HG02759 (cell line): ENCODE data around the gene TMCC1.
A peak's percentile ranks its signal among the peaks of the same experiment; 100 is the strongest.
"Not testable (repeated sequence)": the region's sequence is repeated elsewhere in the genome, so short reads cannot be mapped to it uniquely, and the experiment has no call there.

ENCODE experiments used
- ATAC-seq: cut with Tn5 transposase; IDR thresholded peaks from one replicate; pipeline ENCODE4 v1.9.1; 2021; ENCODE audit warnings: mild to moderate bottlenecking, moderate library complexity; ENCODE audit not compliant: unreplicated experiment

Gene TMCC1

DNA sequence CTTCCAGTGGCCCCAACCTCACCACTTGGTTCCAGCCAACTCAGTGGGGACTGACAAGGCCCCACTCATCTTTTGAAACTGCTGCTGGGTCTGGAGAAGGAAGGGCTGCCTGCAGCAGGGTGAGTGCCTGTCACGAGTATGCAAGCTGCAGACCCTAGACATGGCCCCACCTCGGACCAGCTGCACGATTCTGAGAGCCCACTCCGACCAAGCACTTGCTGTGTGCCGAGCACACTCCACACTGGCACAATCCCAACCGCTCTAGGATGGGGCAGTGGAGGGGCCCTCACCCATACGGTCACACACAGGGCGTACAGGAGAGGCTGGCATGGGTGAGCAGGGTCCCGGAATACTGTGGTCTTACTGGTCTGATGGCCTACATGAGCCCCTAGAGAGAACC, 279.1 kb downstream of the TMCC1 start:
- ATAC-seq = no peak

DNA sequence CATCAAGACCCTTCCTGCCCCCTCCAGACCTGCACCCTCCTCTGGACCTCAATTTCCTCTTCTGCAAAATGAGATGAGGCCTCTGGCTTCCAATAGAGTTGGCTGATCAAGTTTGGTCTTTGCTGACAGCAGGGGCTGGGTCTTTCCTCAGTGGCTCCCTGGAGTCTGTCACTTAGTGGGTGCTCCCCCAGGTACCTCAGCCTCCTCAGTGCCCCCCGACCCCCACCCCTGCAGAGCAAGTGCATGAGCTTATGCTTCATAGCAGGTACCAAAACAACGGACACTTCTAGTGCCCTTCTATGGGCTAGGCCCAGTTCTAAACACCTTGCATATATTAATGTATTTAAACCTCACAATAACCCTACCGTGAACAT, 280.2 kb downstream of the TMCC1 start:
- ATAC-seq = no peak

DNA sequence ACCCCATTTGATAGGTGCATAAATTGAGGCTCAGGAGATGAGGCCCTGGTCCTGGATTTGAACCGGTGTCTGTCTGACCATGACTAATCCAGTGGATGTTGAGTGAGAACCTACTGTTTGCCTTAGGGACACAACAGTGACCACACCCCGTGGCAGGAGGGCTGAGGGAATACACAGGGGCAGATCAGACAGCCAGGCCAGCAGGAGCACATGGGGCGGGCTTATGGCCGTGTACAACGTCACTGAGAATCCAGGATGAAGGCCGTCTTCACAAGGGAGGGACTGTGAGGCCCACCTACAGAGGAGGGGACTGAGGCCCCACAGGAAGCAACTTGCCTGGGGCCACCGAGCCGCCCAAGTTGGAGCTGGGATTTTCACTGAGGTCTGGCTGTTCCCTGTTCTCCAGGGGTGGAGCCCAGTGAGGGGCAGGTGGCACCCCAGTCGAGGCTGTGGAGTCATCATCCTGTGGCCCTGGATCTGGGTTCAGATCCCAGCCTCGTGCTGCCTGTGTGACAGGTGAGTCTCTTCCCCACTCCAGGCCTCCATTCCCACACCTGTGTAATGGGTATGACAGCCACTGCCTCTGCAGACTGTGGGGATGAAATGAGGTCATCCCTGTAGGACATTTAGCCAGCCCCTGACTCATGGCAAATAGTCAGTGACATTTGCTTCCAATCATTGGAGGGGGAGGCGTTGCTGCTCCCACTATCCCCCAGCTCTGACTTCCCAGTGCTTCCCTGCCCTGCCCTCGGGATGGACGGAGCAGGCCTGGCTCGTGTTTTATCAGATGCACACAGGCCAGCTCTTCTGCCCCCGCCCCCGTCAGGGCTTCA, 280.8 kb downstream of the TMCC1 start:
- no peak for ATAC-seq

DNA sequence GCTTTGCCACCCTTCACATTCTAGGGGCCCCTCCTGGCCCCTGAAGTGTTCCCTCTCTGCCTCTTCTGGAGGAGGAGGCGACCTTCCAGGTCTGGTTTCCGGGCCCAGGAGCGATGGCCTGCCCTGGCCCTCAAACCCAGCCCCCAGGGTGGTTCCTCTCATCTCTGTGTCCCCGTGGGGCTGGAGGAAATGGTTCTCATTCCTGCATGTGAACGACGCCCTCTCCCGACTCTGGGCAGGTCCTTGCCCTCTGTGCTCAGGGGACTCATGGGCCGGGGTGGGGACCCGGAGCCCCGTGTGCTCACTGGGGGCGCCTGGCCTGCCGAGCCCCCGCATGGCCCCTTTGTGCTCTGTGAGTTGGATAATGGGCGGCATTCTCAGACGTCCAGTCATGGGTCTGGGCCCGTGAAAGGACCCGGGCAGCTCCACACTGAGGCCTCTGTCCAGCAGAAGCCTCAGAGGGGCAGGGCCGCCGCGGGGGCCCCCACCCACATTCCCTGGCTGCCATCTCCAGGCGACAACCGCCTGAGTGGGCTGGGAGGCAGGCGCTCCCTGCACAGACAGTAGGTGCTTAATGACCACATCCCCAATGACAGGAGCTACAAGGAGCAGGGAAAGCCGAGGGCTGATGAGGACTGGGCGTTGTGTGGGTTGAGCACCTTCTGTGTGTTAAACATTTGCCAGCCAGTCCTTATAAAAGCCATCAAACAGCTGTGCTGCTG, 281.5 kb downstream of the TMCC1 start:
- ATAC-seq = no peak

DNA sequence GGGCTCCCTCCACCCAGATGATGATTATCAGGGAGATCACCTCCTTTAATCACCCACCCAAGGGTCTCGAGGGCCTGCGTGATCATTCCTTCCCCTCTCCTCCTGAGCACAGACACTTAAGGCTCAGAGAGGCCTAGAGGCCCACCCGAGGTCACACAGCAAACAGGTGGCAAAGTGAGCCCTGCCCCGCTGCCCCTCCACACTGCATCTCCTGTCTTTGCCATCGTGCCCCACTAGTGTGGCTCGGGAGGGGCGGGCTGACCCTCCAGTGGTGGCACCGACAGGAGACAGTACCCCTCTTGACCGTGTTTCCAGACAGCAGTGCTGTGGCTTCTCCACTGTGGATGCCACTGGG, 282.1 kb downstream of the TMCC1 start:
- ATAC-seq = no peak

DNA sequence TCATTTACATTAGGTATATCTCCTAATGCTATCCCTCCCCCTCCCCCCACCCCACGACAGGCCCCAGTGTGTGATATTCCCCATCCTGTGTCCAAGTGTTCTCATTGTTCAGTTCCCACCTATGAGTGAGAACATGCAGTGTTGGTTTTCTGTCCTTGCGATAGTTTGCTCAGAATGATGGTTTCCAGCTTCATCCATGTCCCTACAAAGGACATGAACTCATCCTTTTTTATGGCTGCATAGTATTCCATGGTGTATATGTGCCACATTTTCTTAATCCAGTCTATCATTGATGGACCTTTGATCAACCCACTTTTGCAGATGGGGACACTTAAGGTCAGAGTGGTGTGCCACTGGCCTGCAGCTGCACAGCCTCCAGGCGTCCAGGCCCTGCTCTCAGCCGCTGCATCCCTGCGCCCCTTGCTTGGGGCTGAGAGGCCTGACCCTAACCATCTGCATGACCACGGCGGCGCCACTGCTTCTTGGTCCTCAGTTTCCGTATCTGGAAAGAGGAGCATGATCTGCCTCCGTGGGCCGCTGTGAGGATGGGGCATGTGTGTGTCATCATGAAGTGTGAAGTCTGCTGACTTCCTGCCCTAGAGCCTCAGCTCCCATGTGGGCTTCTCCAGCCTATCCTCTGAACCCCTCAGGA, 282.6 kb downstream of the TMCC1 start:
- ATAC-seq = not testable (repeated sequence)

DNA sequence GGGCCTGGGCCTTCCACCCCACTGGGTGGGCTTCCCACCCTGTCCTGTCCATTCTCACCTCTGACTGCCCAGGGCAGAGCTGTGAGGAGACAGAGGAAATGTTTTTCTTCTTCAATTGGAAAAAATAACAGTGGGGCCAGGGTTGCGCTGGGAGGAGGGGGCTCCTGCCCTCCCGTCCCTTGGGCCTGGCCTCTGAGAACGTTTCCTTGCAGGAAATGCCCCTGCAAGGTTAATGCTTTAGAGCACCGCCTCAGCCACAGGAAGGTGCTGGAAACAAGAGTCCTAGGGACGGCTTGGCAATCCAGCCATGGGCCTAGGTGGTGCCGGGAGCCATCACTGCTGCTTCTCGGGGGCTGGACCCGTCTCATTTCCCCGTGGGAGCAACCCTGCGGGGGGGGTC, 283.2 kb downstream of the TMCC1 start:
- ATAC-seq = no peak

DNA sequence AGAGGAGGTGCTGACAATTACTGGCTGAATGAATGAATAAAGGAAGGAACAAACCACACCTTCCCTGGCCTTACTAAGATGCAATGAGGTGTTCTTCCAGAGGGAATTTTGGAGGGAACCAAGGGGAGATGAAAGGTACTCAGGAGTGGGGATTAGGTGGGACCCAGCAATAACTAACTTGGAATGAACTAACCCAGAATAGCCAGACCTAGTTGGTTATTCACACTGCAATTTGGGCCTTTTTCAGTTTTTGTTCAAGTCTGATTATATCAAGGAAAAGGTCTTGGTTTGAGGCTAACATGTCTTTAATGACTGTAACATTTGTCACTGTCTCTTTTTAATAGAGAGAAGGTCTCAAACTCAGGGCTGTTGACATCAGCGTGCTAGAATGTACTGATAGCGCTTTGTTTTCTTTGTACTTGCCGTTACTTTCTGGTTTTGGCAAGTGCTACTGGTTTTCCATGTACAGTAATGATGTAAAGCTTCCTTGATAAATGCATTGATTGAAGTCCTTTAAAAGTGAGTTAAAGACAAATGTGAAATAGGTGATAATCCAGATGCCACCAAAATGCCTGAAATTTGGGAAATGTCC, 283.8 kb downstream of the TMCC1 start:
- no peak for ATAC-seq

DNA sequence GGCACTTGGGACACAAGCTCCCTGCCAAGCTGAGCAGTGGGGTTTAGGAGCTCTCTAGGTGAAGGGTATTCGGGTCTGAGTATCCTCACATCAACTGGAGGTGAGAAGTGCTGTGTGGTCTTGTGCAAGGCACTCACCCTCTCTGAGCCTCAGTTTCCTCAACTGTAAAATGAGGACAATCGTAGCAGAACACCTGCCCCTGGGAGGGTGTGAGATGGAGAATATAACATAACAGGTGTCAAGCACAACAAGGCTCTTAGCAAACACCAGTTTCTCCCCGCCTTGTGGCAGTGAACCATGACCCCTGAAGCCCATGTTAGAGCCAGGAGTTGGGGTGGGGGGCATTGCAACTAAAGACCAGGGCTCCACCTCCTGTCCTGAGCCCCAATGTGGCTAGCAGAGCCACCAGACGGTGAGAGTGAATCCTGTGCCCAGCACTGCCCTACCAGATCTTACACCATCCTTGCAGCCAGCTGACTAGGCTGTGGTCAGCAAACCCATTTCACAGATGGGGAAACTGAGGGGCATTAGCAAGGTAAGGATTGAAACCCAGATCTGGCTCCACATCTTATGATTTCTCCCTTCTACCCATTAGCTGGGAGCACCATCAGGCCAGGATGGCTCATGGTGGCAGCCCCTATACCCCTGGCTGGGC, 284.4 kb downstream of the TMCC1 start:
- no peak for ATAC-seq

DNA sequence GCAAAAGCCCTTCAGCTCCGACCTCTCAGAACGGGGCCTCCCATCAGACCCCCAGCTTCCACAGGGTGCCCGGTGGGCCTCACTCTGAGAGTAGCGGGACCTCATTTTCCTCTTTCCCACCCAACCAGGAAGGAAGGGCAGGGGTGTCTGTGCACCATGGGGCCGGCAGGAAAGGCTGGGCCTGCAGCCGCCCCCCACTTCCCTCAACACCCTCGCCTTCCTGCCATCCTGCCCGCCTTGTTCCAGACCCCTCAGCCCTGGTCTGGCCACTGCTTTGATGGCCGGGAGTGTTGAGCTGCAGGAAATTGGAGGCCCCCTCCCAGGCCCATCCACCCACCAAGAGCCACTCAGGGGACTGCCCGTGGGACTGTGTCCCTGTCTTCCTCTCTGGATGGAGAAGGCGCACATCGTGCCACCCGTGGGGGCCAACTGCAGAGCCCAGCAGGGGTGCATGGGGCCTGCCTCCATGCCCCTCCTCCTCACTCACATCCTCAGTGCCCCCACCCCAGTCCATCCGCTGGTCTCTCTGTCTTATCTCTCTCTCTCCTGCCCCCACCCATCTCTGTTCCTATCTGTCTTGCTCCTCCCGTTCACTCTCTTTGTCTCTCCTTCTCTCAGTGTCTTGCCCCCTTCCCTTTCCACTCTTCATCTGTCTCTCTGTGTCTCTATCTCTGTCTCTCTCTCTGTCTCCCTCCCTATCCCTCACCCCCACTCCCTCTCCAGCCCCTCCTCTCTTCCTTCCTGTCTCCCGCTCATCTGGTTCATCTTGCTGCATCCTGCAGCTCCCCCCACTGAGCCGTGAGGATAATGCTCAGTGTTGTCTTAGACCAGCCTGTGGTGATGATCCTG, 285.2 kb downstream of the TMCC1 start:
- ATAC-seq = no peak

DNA sequence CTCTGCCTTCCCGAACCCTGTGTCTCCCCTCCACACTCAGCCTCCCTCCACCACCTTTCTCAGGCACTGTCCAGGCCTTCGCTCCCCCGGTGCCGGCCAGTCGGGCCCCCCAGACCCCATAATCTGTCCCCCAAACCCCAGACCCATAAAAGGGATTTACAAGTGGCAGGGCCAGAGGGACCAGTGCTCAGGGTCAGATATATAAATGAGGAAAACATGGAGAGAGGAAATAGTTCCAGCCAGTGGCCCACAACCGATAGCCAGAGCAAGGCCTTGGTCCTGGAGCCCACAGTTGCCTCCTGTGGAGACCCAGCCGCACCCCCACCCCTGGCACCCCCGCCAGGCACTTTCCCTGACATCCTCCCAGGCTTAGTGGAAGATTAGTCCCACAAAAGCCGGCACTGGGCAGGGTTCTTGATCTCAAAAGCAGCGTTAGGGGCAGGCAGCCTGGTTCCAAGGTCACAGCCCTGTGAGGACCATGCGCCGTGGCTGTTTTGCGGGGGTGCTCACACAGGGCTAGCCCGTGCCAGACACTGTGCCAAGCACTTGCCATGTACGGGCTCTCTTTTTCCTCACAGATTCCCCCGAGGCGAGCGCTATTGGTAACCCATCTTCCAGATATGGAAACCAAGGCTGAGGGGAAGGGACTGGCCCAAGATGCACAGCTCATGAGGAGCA, 286.0 kb downstream of the TMCC1 start:
- no peak for ATAC-seq

DNA sequence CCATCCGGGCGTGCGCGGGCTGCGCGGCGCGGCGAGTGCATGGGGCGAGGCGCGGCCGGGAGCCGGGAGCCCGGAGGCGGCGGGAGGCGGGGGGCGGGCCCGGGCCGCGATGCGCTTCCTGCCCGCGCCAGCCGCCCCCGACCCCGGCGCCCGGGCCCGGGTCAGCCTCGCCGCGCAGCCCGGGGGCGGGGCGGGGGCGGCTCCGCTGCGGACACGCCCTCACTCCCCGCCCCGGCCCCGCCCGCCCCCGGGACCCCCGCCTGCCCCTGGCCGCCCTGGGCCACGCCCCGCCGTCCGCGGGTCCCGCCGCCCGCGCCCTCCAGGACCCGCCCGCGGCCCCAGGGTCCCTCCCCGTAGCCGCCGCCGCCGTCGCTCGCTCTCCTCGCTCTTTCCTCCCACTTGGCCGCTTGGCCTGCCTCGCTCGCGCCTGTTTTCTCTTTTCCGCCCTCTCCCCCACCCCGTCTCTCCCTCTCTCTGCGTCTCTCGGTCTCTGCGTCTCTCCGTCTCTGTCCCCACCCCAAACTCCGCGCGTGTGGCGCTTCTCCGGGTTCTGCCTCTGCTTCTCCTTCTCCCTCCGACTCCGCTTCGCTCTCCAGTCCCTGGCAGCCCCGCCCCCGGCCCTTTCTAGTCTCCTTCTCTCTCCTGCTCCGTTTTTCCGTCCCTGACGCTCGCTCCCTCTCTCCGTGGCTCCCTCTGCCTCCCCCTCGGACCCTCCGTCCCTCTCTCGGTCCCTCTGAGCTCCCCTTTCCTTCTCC, 286.7 kb downstream of the TMCC1 start, which contains the start of gene PLXND1:
Gene PLXND1, minus strand, starts transcription at position 41 of the 755 bp plus-strand sequence. Its CDS starts 37 bp downstream, at position 4.
- peak; percentile 41 for ATAC-seq

DNA sequence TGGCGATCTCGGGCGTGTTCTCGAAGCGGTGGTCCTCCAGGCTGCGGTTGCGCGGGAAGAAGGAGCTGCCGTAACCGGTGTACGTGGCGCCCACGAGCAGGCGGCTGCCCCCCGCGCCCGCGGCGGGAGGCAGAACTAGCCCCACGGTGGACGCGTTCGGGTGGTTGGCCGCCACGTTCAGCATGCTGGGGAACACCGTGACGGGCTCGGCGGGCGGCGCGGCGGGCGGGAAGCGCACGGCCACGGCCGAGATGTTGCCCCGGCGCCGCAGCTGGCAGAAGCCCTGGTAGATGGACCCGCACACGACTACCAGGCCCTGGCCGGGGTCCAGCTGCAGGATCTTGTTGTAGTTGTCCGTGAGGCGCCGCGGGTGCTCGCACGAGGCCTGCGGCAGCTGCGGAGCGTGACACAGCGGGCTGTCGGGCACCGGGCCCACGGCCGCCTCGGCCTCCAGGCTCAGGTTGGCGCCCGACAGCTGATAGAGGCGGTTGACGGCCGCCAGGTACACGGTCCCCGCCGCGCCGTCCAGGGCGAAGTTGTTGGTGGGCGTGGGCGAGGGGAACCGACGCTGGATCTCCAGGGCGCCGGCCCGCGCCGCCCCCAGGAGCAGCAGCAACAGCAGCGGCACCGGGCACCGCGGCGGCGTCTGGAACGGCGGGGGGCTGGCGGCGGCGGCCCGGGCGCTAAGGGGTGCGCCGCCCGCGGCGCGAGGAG, 287.4 kb downstream of the TMCC1 start:
- peak; percentile 13 for ATAC-seq

DNA sequence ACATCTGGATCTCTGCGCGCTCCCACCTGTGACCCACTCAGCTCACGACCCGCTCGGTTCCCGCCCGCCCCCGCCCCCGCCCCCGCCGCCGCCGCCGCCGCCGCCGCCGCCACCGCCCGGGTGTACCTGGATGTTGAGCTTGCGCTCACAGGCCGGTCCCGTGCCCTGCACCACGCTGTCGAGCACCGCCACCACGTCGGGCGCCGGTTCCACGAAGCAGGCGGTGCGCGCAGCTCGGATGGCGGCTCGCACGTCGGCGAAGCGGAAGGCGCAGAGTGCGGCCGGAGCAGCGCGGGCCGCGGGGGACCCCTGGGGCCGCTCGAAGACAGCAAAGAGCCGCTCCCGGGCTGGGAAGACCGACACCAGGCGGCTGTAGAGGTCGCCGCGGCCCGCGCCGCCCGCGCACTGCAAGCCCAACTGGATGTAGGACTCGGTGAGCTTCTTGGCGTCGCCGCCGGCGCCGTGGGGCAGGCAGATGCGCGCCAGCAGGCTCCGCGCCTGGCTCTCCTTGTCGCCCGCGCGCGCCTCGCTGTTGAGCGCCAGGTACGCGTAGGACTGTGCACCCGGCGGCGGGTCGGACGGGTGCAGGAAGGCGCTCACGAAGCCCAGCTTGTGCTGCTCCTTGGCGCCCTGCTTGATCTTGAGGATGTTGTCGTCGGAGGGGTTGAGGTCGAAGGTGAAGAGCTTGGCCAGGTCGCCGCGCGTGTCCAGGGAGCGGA, 288.1 kb downstream of the TMCC1 start:
- ATAC-seq = peak; percentile 26

DNA sequence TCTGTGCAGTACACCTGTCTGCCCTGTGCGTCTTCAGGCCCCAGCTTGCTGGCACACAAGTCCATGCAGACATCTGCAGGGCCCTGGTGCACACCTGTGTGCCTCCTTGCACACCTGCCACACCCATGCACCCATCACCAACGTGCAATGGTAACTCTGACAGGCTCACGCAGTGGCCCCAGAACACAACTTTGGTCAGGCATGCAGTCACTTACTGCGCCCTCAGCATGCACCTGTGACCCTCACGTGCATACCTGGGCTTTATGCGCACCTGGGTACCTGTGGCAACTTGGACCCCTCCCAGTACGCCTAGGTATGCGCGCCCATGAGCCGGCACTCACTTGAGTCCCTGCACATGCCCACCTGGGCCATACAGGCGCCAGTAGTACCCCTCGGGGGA, 288.7 kb downstream of the TMCC1 start:
- no peak for ATAC-seq

DNA sequence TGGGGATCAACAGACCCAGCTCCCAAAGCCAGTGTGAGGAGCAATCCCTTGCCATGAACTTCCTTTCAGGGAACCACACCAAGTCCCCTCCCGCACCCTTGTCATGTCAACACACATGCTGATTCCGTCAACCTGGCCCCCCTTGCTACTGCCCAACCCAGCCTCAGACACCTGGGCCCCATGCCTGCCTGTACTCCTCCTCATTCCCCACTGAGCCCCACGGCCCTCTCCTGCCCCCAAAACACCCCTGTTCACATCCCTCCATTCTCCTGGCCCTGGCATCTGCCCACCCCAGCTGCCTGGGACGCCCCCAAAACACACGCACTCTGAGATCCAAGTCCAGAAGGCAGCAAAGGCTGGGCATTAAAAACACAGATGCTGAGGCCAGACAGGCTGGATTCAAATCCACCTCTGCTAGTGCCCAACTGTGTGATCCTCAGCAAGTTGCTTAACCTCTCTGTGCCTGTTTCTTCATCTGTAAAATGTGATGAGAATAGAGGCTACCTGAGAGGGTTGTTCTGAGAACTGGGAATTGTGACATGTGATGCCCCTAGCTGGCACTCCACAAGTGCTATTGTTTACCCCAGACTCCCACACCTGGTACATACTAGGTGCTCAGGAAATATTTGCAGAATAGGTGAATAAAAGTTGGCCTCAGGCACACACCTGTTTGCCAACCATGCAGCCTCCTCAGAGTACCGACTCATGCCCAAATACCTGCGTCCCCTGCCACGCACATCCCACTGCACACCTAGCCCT, 289.3 kb downstream of the TMCC1 start:
- ATAC-seq = no peak

DNA sequence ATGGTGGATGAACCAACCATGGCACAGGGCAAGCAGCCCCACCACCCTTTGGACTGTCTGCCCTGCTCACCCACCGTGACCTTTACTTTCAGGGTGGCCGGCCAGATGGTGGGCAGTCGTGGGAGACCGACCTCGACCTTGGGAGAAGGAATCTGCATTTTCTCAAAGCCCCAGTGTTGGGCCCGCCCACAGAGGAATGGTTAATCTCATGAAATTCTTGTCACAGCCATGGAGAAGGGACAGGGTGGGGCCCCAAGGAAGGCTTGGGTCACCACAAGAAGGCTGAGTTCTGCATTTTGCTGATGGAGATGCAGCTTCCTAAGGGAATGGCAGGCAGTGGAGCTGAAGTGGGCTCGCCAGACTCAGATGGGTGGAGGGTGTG, 290.0 kb downstream of the TMCC1 start:
- ATAC-seq = no peak
